ENCODE results near the gene CHID1. TPM values are rescaled to one million over a fixed set of nuclear protein-coding genes. Genes with fewer than 3 reads are reported as not detected.

Gene CHID1
- total and polyA plus RNA-seq, 2 donors (not counting 1 experiment from before 2014, with no cell fraction given): 31.0 to 68.1 TPM

GRCh38 chr11:927871-928270 is 17.3 kb upstream of the CHID1 start:
- H3K4me1 ChIP-seq (ENCODE audit: control insufficient read depth in 2 of 2, insufficient read depth in 2 of 2, low read length in 2 of 2): peaks cover 13 to 22% of the 10 kb centered on the region in 2 donors
- no peaks in the 10 kb centered on the region for H3K9me3 ChIP-seq (ENCODE audit: control extremely low read depth in 1 of 3, control insufficient read depth in 2 of 3, insufficient read depth in 1 of 3, low read length in 2 of 3)
- H3K4me1 Mint-ChIP-seq: peaks cover 25% of the 10 kb centered on the region
- no peaks in the 10 kb centered on the region for H3K36me3 ChIP-seq (replicated peaks in 1 of 2; ENCODE audit: control extremely low read depth in 1 of 2, control insufficient read depth in 1 of 2, extremely low read depth in 1 of 2, insufficient read depth in 2 of 2, low read length in 1 of 2)
- TF ChIP-seq EZH2 (IDR thresholded peaks at IDR 0.05; ENCODE audit: borderline replicate concordance, insufficient read depth, low read depth, low read length, poor library complexity, severe bottlenecking) (no peak), CTCF (IDR thresholded peaks at IDR 0.05) (no peak)
- H3K27ac ChIP-seq (ENCODE audit: low read length in 2 of 2): peak overlapping the region in 1 of 2 donors; percentile 45
- no peak for ATAC-seq (ENCODE audit: low read depth)
- no peaks in the 10 kb centered on the region for H3K9me3 Mint-ChIP-seq (ENCODE audit: insufficient read depth)
- H3K4me3 ChIP-seq (ENCODE audit: control extremely low read depth in 1 of 5, extremely low read depth in 1 of 5, insufficient read depth in 1 of 5, low read depth in 2 of 5, low read length in 4 of 5): no peak overlapping the region
- peaks cover 64% of the 10 kb centered on the region for H3K79me2 ChIP-seq (ENCODE audit: control insufficient read depth, insufficient read depth, low read length)
- H4K20me1 ChIP-seq (ENCODE audit: control insufficient read depth, insufficient read depth, low read length, poor library complexity, severe bottlenecking): peaks cover 44% of the 10 kb centered on the region
- ChIA-PET POLR2A (interaction anchor here (0.7 kb wide), 1 partner anchor 127 kb away, joined by 3 read pairs; no protein-coding TSS in a partner anchor), CTCF (no interaction called here)
- WGBS (ENCODE audit: insufficient coverage): 20% methylated on average over 1 of the region's 7 CpGs
- H3K4me2 ChIP-seq (replicated peaks; ENCODE audit: low read depth, low read length, poor library complexity, severe bottlenecking): peak overlapping the region; percentile 2
- peak overlapping the region; percentile 50 for H3K4me3 Mint-ChIP-seq
- no peak overlapping the region for H3K9ac ChIP-seq (ENCODE audit: low read length)
- no peak overlapping the region for H2AFZ ChIP-seq (ENCODE audit: insufficient read depth, low read depth, low read length, poor library complexity, severe bottlenecking)
- intact Hi-C loops (cut with micrococcal nuclease): loop anchor here (5.0 kb wide), 1 partner anchor 121 kb away; the partner anchor contains the start of genes PIDD1 and RPLP2
- H3K27me3 Mint-ChIP-seq: no peaks in the 10 kb centered on the region
- no peaks in the 10 kb centered on the region for H3K27me3 ChIP-seq (replicated peaks in 1 of 4; ENCODE audit: control extremely low read depth in 1 of 4, control insufficient read depth in 3 of 4, insufficient read depth in 4 of 4, low read length in 3 of 4)
- DNase-seq: no peak
- no peak overlapping the region for H3K27ac Mint-ChIP-seq

- ATAC-seq (ENCODE audit: low read depth) (no peak), DNase-seq (no peak)
- H3K36me3 ChIP-seq (replicated peaks in 1 of 2; ENCODE audit: control extremely low read depth in 1 of 2, control insufficient read depth in 1 of 2, extremely low read depth in 1 of 2, insufficient read depth in 2 of 2, low read length in 1 of 2): no peaks in the 10 kb centered on the region
- H3K27ac ChIP-seq (ENCODE audit: low read length in 2 of 2): peak overlapping the region; percentile 10 to 45
- H3K4me1 ChIP-seq (ENCODE audit: control insufficient read depth in 2 of 2, insufficient read depth in 2 of 2, low read length in 2 of 2): peaks cover 13 to 22% of the 10 kb centered on the region in 2 donors
- H3K27me3 ChIP-seq (replicated peaks in 1 of 4; ENCODE audit: control extremely low read depth in 1 of 4, control insufficient read depth in 3 of 4, insufficient read depth in 4 of 4, low read length in 3 of 4): no peaks in the 10 kb centered on the region
- H4K20me1 ChIP-seq (ENCODE audit: control insufficient read depth, insufficient read depth, low read length, poor library complexity, severe bottlenecking): peaks cover 30% of the 10 kb centered on the region
- peak overlapping the region; percentile 19 to 70 (median 63) for H3K4me3 ChIP-seq (ENCODE audit: control extremely low read depth in 1 of 5, extremely low read depth in 1 of 5, insufficient read depth in 1 of 5, low read depth in 2 of 5, low read length in 4 of 5)
- WGBS (ENCODE audit: insufficient coverage): 28% methylated on average over 18 of the region's 26 CpGs
- H2AFZ ChIP-seq (ENCODE audit: insufficient read depth, low read depth, low read length, poor library complexity, severe bottlenecking): peak overlapping the region; percentile 50
- CTCF ChIA-PET: no interaction called here
- peaks cover 21% of the 10 kb centered on the region for H3K4me1 Mint-ChIP-seq
- H3K9ac ChIP-seq (ENCODE audit: low read length): peak overlapping the region; percentile 66
- H3K4me3 Mint-ChIP-seq: peak overlapping the region; percentile 85
- H3K27ac Mint-ChIP-seq: peak overlapping the region; percentile 46
- H3K27me3 Mint-ChIP-seq: no peaks in the 10 kb centered on the region
- intact Hi-C loops (cut with micrococcal nuclease): loop anchor here (5.0 kb wide), 1 partner anchor 119 kb away; the partner anchor contains the start of genes PIDD1 and RPLP2
- H3K9me3 Mint-ChIP-seq (ENCODE audit: insufficient read depth): no peaks in the 10 kb centered on the region
- TF ChIP-seq EZH2 (IDR thresholded peaks at IDR 0.05; ENCODE audit: borderline replicate concordance, insufficient read depth, low read depth, low read length, poor library complexity, severe bottlenecking) (no peak), CTCF (IDR thresholded peaks at IDR 0.05) (no peak)
- POLR2A ChIA-PET: no interaction called here
- no peaks in the 10 kb centered on the region for H3K9me3 ChIP-seq (ENCODE audit: control extremely low read depth in 1 of 3, control insufficient read depth in 2 of 3, insufficient read depth in 1 of 3, low read length in 2 of 3)
- H3K79me2 ChIP-seq (ENCODE audit: control insufficient read depth, insufficient read depth, low read length): peaks cover 50% of the 10 kb centered on the region
- peak overlapping the region; percentile 84 for H3K4me2 ChIP-seq (replicated peaks; ENCODE audit: low read depth, low read length, poor library complexity, severe bottlenecking)
Measured at GRCh38 chr11:926341-926916, 15.8 kb upstream of the CHID1 start.
